ENCODE results near the gene PACSIN2.
"Not testable (repeated sequence)": the region's sequence is repeated elsewhere in the genome, so short reads cannot be mapped to it uniquely, and the experiment has no call there.

The PACSIN2 gene

GRCh38 chr22:42978453-42979103 lies 36.4 kb downstream of the PACSIN2 start:
- no peak overlapping the region for H3K4me3 ChIP-seq (ENCODE audit: control insufficient read depth, low read depth, low read length)
- no peak for DNase-seq (ENCODE audit: low read depth)
- TF ChIP-seq CTCF (IDR thresholded peaks at IDR 0.05; ENCODE audit: control insufficient read depth, insufficient read depth, low read depth, low read length, missing control alignments), result no peak

GRCh38 chr22:42977569-42977968 lies 37.4 kb downstream of the PACSIN2 start:
- no peak for TF ChIP-seq CTCF (IDR thresholded peaks at IDR 0.05; ENCODE audit: control insufficient read depth, insufficient read depth, low read depth, low read length, missing control alignments)
- no peak overlapping the region for H3K4me3 ChIP-seq (ENCODE audit: control insufficient read depth, low read depth, low read length)
- DNase-seq (ENCODE audit: low read depth), result no peak

- H3K4me3 ChIP-seq (ENCODE audit: control insufficient read depth, low read depth, low read length), result no peak overlapping the region
- no peak for DNase-seq (ENCODE audit: low read depth)
- TF ChIP-seq CTCF (IDR thresholded peaks at IDR 0.05; ENCODE audit: control insufficient read depth, insufficient read depth, low read depth, low read length, missing control alignments), result no peak
Measured at GRCh38 chr22:42976217-42976933, 38.6 kb downstream of the PACSIN2 start.

GRCh38 chr22:42974223-42974622 lies 40.7 kb downstream of the PACSIN2 start:
- DNase-seq (ENCODE audit: low read depth), result no peak
- TF ChIP-seq CTCF (IDR thresholded peaks at IDR 0.05; ENCODE audit: control insufficient read depth, insufficient read depth, low read depth, low read length, missing control alignments), result no peak
- no peak overlapping the region for H3K4me3 ChIP-seq (ENCODE audit: control insufficient read depth, low read depth, low read length)

GRCh38 chr22:42973536-42973881 lies 41.4 kb downstream of the PACSIN2 start:
- TF ChIP-seq CTCF (IDR thresholded peaks at IDR 0.05; ENCODE audit: control insufficient read depth, insufficient read depth, low read depth, low read length, missing control alignments), result no peak
- no peak for DNase-seq (ENCODE audit: low read depth)
- no peak overlapping the region for H3K4me3 ChIP-seq (ENCODE audit: control insufficient read depth, low read depth, low read length)

GRCh38 chr22:42972649-42973535 lies 42.1 kb downstream of the PACSIN2 start:
- TF ChIP-seq CTCF (IDR thresholded peaks at IDR 0.05; ENCODE audit: control insufficient read depth, insufficient read depth, low read depth, low read length, missing control alignments), result no peak
- H3K4me3 ChIP-seq (ENCODE audit: control insufficient read depth, low read depth, low read length), result no peak overlapping the region
- no peak for DNase-seq (ENCODE audit: low read depth)

GRCh38 chr22:42971473-42971860 lies 43.5 kb downstream of the PACSIN2 start:
- DNase-seq (ENCODE audit: low read depth); H3K4me3 ChIP-seq (ENCODE audit: control insufficient read depth, low read depth, low read length): not testable (repeated sequence)
